Uterus (tissue), 4 donors: ENCODE results near the gene TPM4. TPM values are rescaled to one million over a fixed set of nuclear protein-coding genes. Genes with fewer than 3 reads are reported as not detected.
"Not testable (repeated sequence)": the region's sequence is repeated elsewhere in the genome, so short reads cannot be mapped to it uniquely, and the experiment has no call there.

Experiments used
- DNase-seq, 2 donors: peaks; one replicate each; pipeline ENCODE4 v3.0.0-alpha.2; 2019 to 2020
- H3K27ac ChIP-seq, 2 donors: fragments of 200-600 bp; sonication (generic); 1 replicate in 1 of 2; 2 replicates in 1 of 2; pipeline ENCODE4 v1.5.1; 2016 to 2018
- H3K27me3 ChIP-seq, 2 donors: fragments of 200-600 bp; sonication (generic); one replicate each; pipeline ENCODE4 v1.5.1; 2018 to 2019; ENCODE audit warnings: control low read depth in 1 of 2
- H3K36me3 ChIP-seq, 2 donors: fragments of 200-600 bp; sonication (generic); one replicate each; pipeline ENCODE4 v1.5.1; 2019; ENCODE audit warnings: control low read depth in 1 of 2
- H3K4me1 ChIP-seq, 2 donors: fragments of 200-600 bp; sonication (generic); one replicate each; pipeline ENCODE4 v1.5.1; 2018 to 2019; ENCODE audit warnings: control low read depth in 1 of 2
- H3K4me3 ChIP-seq, 2 donors: fragments of 200-600 bp; sonication (generic); 1 replicate in 1 of 2; 2 replicates in 1 of 2; pipeline ENCODE4 v1.5.1; 2018 to 2019; ENCODE audit warnings: mild to moderate bottlenecking in 1 of 2
- H3K9me3 ChIP-seq, 2 donors: fragments of 200-600 bp; sonication (generic); one replicate each; pipeline ENCODE4 v1.5.1; 2019; ENCODE audit warnings: control low read depth in 1 of 2
- POLR2A ChIP-seq, 2 donors: fragments of 450-650 bp; IDR thresholded peaks; one replicate each; pipeline ENCODE4 v1.6.1; 2016; ENCODE audit warnings: antibody characterized with exemption in 2 of 2, mild to moderate bottlenecking in 1 of 2, moderate library complexity in 1 of 2
- intact Hi-C: fragments of 100-400 bp; cut with DNase I; formaldehyde crosslinking; loops from one replicate; pipeline ENCODE4 v1.15.1; 2023; ENCODE audit warnings: low total_unique reads
- total RNA-seq, 4 donors: library from RNA; depleted of rRNA in 3 of 4; stranded (reverse); fragments of >200 nt in 3 of 4; gene quantifications; one replicate each; pipeline versions ENCODE4 v1.1.0 to v1.2.4, GENCODE V29; 2014 to 2023
- TF ChIP-seq, protein P1 (sequence below), 4 experiments: fragments of 200-600 bp in 2 of 4; fragments of 450-650 bp in 2 of 4; sonication (generic) in 2 of 4; IDR thresholded peaks; one replicate each; pipeline ENCODE4 v1.5.1; 2016 to 2019; ENCODE audit warnings: antibody characterized with exemption in 4 of 4, mild to moderate bottlenecking in 2 of 4, moderate library complexity in 1 of 4
- donor health status: DM: yes; HTN: yes; CAD: no.

TPM4 gene
- total RNA-seq, 4 donors from 2014 or later = 423 to 862 (median 517) TPM

DNA sequence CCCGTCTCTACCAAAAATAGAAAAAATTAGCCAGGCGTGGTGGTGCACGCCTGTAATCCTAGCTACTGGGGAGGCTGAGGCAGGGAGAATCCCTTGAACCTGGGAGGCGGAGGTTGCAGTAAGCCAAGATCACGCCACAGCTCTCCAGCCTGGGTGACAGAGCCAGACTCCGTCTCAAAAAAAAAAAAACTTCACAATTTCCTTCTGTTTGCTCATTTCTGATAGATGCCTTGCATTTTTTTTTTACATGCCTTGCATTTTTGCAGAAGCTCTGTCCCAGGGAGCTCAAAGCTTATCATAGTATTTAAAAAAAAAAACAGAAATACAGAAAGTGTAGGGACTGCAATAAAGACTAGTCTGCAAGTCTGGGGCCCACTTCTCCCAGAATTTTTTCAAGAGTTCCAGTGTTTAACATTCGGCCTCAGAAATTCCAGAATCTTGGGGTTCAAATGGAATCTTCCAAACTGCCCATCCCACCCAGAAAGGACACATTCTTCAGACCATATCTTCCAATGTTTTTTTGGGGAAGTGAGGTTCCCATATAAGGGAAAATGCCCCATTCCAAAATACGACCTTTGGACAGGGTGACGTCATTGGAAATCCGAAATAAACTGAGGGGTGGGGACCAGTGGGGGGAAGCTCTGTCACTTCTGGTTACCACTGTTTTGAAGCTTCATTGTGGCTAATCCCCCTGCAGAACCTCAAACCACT, 18.2 kb downstream of the TPM4 start:
- no peak for TF ChIP-seq POLR2A (IDR thresholded peaks at IDR 0.05)
- TF ChIP-seq, protein P1, sequence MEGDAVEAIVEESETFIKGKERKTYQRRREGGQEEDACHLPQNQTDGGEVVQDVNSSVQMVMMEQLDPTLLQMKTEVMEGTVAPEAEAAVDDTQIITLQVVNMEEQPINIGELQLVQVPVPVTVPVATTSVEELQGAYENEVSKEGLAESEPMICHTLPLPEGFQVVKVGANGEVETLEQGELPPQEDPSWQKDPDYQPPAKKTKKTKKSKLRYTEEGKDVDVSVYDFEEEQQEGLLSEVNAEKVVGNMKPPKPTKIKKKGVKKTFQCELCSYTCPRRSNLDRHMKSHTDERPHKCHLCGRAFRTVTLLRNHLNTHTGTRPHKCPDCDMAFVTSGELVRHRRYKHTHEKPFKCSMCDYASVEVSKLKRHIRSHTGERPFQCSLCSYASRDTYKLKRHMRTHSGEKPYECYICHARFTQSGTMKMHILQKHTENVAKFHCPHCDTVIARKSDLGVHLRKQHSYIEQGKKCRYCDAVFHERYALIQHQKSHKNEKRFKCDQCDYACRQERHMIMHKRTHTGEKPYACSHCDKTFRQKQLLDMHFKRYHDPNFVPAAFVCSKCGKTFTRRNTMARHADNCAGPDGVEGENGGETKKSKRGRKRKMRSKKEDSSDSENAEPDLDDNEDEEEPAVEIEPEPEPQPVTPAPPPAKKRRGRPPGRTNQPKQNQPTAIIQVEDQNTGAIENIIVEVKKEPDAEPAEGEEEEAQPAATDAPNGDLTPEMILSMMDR (IDR thresholded peaks at IDR 0.05) = no peak
- Histone ChIP-seq H3K9me3 (no peaks in the 10 kb centered on the region), H3K36me3 (no peaks in the 10 kb centered on the region), H3K27ac (peak overlapping the region; percentile 49 to 50), H3K27me3 (no peaks in the 10 kb centered on the region), H3K4me3 (no peak overlapping the region), H3K4me1 (no peaks in the 10 kb centered on the region)
- no peak for DNase-seq
- intact Hi-C loops = no loop called here

DNA sequence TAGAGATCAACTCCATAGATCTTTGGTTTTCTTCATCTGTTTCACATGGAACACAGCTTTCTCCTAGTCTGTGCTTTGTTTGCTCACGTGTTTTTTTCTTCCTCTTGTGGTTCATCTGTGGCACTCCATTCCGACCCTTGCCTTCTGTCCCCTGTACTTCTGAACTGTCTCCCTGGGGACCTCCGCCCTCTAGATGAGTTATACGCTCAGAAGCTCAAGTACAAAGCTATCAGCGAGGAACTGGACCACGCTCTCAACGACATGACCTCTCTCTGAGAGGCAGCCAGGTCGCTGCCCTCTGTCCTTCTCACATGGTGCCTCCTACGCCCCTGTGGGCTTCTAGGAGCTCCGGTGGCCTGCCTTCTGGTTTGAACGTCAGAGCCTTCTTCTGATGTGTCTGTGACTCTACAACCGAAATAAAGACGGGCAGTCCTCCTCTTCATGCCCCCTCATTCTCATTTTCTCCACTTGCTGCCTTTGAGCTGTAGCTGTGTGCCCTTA, 18.8 kb downstream of the TPM4 start:
- Histone ChIP-seq H3K4me3 (no peak overlapping the region), H3K27ac (peak overlapping the region; percentile 49 to 50), H3K4me1 (no peaks in the 10 kb centered on the region), H3K27me3 (no peaks in the 10 kb centered on the region), H3K36me3 (no peaks in the 10 kb centered on the region), H3K9me3 (no peaks in the 10 kb centered on the region)
- intact Hi-C loops = no loop called here
- no peak for TF ChIP-seq POLR2A (IDR thresholded peaks at IDR 0.05)
- TF ChIP-seq, protein P1 (IDR thresholded peaks at IDR 0.05) = no peak
- peak in 1 of 2 donors; percentile 54 for DNase-seq

DNA sequence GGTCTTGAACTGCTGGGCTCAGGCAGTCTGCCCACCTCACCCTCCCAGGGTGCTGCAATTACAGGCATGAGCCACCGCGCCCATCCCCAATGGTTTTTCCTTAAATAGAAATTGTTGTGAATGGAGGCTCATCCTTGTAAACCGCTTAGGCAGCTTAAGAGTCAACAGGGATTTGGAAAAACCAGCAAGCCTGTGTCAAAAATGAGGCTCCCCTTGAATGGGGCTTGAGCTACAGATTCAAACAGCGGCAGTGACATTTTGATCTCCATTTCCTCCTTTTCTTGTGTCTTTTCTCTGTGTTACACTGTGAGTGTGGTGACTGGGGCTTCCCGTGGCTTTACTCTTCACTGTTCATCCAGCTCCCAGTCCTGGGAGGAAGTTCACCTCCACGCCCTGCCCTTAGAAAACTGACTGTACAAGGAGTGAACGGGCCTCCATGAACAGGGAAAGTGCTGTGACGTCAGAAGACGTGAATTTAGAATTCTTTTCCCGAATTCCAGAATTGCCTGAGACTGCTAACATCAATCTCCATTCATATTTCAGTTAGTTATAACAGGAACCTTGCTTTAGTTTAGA, 20.1 kb downstream of the TPM4 start:
- Histone ChIP-seq H3K4me1 (no peaks in the 10 kb centered on the region), H3K27me3 (no peaks in the 10 kb centered on the region), H3K27ac (peak overlapping the region; percentile 36 to 50), H3K36me3 (no peaks in the 10 kb centered on the region), H3K4me3 (no peak overlapping the region), H3K9me3 (no peaks in the 10 kb centered on the region)
- no peak for TF ChIP-seq POLR2A (IDR thresholded peaks at IDR 0.05)
- TF ChIP-seq, protein P1 (IDR thresholded peaks at IDR 0.05) = no peak
- intact Hi-C loops = no loop called here
- no peak for DNase-seq

DNA sequence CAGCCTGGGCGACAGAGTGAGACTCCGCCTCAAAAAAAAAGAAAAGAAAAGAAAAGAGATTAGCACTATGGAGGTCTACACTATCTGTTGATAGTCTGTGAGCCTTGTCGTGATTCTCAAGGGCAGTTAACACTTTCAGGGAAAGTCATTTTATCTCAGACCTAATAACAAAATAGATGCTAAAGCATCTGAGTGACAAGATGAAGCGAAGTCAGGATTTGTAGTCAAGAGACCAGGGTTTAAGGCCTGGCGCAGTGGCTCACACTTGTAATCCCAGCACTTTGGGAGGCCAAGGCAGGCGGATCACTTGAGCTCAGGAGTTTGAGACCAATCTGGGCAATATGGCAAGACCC, 22.1 kb downstream of the TPM4 start:
- Histone ChIP-seq H3K4me1 (no peaks in the 10 kb centered on the region), H3K27ac (no peak overlapping the region), H3K4me3 (no peak overlapping the region), H3K36me3 (no peaks in the 10 kb centered on the region), H3K9me3 (no peaks in the 10 kb centered on the region), H3K27me3 (no peaks in the 10 kb centered on the region)
- intact Hi-C loops = no loop called here
- no peak for DNase-seq
- TF ChIP-seq, protein P1 (IDR thresholded peaks at IDR 0.05) = no peak
- TF ChIP-seq POLR2A (IDR thresholded peaks at IDR 0.05) = no peak

DNA sequence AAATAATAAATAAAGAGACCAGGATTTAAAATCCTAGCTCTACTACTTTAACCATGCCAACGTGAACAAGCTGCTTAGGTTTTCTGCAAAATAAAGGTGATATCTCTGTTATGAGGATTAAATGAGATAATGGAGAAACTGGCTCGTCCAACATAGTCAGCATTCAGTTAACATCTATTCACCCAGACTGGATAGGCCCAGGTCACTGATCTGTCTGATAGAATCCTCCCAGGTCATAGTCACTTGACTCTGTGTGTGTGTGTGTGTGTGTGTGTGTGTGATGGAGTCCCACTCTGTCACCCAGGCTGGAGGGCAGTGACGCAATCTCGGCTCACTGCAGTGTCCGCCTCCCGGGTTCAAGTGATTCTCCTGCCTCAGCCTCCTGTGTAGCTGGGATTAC, 22.5 kb downstream of the TPM4 start:
- DNase-seq = no peak
- Histone ChIP-seq H3K4me3 (no peak overlapping the region), H3K9me3 (no peaks in the 10 kb centered on the region), H3K36me3 (no peaks in the 10 kb centered on the region), H3K27me3 (no peaks in the 10 kb centered on the region), H3K27ac (no peak overlapping the region), H3K4me1 (no peaks in the 10 kb centered on the region)
- TF ChIP-seq, protein P1 (IDR thresholded peaks at IDR 0.05) = no peak
- TF ChIP-seq POLR2A (IDR thresholded peaks at IDR 0.05) = no peak
- intact Hi-C loops = no loop called here

DNA sequence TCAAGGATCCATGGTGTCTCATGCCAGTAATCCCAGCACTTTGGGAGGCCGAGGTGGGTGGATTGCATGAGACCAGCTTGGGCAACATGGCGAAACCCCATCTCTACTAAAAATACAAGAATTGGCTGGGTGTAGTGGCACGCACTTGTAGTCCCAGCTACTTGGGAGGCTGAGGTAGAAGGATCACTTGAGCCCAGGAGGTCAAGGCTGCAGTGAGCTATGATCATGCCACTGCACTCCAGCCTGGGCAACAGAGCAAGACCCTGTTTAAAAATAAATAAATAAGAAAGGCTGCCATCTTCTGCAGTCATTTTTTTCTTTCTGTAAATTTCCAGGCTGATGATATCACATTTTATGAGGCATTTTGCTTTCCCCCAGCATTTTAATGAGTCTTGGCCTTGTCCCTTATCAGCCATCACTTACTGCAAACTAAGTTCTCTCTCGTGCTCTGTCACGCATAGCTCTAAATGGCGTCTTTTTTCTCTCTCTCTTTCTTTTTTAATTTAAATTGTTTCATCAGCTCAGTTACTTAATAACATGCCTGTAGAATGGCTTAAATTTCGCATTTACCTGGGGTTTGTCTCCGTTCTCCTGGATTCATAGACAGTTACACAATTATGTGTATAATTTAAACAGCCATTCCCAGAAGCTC, 23.1 kb downstream of the TPM4 start:
- H3K27ac ChIP-seq = peak overlapping the region in 1 of 2 donors; percentile 7
- H3K4me3 ChIP-seq, H3K4me1 ChIP-seq, DNase-seq, H3K27me3 ChIP-seq, intact Hi-C loops, H3K9me3 ChIP-seq, H3K36me3 ChIP-seq: not testable (repeated sequence)
